Ovary (tissue), 9 donors: ENCODE results near the gene ADGRF5. TPM values are rescaled to one million over a fixed set of nuclear protein-coding genes. Genes with fewer than 3 reads are reported as not detected.

Experiments
- DNase-seq, 5 donors: peaks; one replicate each; pipeline ENCODE4 v3.0.0-alpha.2; 2019 to 2020
- H3K27ac ChIP-seq, 2 donors: fragments of 200-600 bp; one replicate each; pipeline versions ENCODE4 v1.5.1 to v1.8.0; 2019 to 2022
- H3K27me3 ChIP-seq: fragments of 200-600 bp; one replicate; pipeline ENCODE4 v1.8.0; 2022
- H3K36me3 ChIP-seq: fragments of 200-600 bp; sonication (generic); one replicate; pipeline ENCODE4 v1.5.1; 2019
- H3K4me1 ChIP-seq: one replicate; pipeline ENCODE4 v1.8.1; 2013; ENCODE audit warnings: mild to moderate bottlenecking, moderate library complexity; ENCODE audit not compliant: insufficient read depth
- H3K4me3 ChIP-seq: fragments of 200-600 bp; sonication (generic); one replicate; pipeline ENCODE4 v1.5.1; 2017
- H3K9me3 ChIP-seq, 2 donors: fragments of 200-600 bp in 1 of 2; sonication (generic) in 1 of 2; one replicate each; pipeline versions ENCODE4 v1.5.1 to v1.8.1; 2013 to 2019; ENCODE audit warnings: mild to moderate bottlenecking in 1 of 2, moderate library complexity in 1 of 2
- EP300 ChIP-seq: sonication (generic); formaldehyde crosslinking; IDR thresholded peaks from one replicate; pipeline ENCODE4 v1.6.1; 2017; ENCODE audit warnings: antibody characterized with exemption
- POLR2A ChIP-seq: fragments of 450-650 bp; IDR thresholded peaks from one replicate; pipeline ENCODE4 v1.6.1; 2017; ENCODE audit warnings: antibody characterized with exemption, mild to moderate bottlenecking, moderate library complexity
- WGBS, 3 donors: extraction: QIAGEN DNeasy Blood & Tissue Kit in 1 of 3; methylation state at CpG; one replicate each; pipeline versions ENCODE4 v1.1.5 to v1.1.7; 2013 to 2017; 5-methylcytosine and 5-hydroxymethylcytosine counted together
- intact Hi-C, 4 donors: fragments of 100-400 bp; cut with DNase I; formaldehyde crosslinking; loops; one replicate each; pipeline versions ENCODE4 v1.11.0 to v1.15.1; 2022 to 2023
- polyA plus RNA-seq, 2 donors: library from polyadenylated mRNA; stranded (reverse); fragments of 200-250 nt in 1 of 2; fragments of 350-450 nt in 1 of 2; fragmentation: Illumina TruSeq in 1 of 2; extraction: RNeasy Lipid Tissue Mini Kit (QIAGEN cat#74804) in 1 of 2; gene quantifications; one replicate each; pipeline ENCODE4 v1.2.3, GENCODE V29; 2013 to 2014
- total RNA-seq, 7 donors: library from RNA; depleted of rRNA in 2 of 7; stranded (reverse); fragments of >200 nt in 2 of 7; fragmentation: NEBNext Ultra II Directional in 3 of 7; extraction: Animal tissue kit (Norgen Biotek cat#: 25700) in 3 of 7; gene quantifications; one replicate each; pipeline versions ENCODE4 v1.1.0 to v1.2.4, GENCODE V29; 2016 to 2023
- TF ChIP-seq, protein P1 (sequence below), 3 donors: fragments of 450-650 bp in 2 of 3; fragments of 200-600 bp in 1 of 3; IDR thresholded peaks; one replicate each; pipeline versions ENCODE4 v1.5.1 to v1.8.0; 2016 to 2022; ENCODE audit warnings: antibody characterized with exemption in 3 of 3, mild to moderate bottlenecking in 1 of 3
- donor health status: DM: no; HTN: no; CAD: no; lungs with moderate emphysema.
- donor health status: DM: no; HTN: no; CAD: no.
- donor health status: Bipolar disorder and iron deficiency.
- donor health status: DM: yes; HTN: yes; CAD: no.
- donor health status: DM: no; HTN: no; CAD: no.
- donor health status: DM: yes; HTN: yes; CAD: no.

The ADGRF5 gene
- total and polyA plus RNA-seq, 9 donors: 4.7 to 41.2 (median 10.6) TPM

GRCh38 chr6:46923476-46923875, 1.7 kb upstream of the ADGRF5 start:
- whole genome bisulfite sequencing, 3 donors: 55 to 72% (median 71%) methylated on average over 7 of the region's 7 CpGs
- H3K4me3 ChIP-seq: no peak overlapping the region
- H3K4me1 ChIP-seq: no peaks in the 10 kb centered on the region
- no peak for DNase-seq
- intact Hi-C loops: no loop called here
- H3K27me3 ChIP-seq: no peaks in the 10 kb centered on the region
- TF ChIP-seq, protein P1, sequence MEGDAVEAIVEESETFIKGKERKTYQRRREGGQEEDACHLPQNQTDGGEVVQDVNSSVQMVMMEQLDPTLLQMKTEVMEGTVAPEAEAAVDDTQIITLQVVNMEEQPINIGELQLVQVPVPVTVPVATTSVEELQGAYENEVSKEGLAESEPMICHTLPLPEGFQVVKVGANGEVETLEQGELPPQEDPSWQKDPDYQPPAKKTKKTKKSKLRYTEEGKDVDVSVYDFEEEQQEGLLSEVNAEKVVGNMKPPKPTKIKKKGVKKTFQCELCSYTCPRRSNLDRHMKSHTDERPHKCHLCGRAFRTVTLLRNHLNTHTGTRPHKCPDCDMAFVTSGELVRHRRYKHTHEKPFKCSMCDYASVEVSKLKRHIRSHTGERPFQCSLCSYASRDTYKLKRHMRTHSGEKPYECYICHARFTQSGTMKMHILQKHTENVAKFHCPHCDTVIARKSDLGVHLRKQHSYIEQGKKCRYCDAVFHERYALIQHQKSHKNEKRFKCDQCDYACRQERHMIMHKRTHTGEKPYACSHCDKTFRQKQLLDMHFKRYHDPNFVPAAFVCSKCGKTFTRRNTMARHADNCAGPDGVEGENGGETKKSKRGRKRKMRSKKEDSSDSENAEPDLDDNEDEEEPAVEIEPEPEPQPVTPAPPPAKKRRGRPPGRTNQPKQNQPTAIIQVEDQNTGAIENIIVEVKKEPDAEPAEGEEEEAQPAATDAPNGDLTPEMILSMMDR (IDR thresholded peaks at IDR 0.05): no peak
- TF ChIP-seq EP300 (no peak), POLR2A (no peak)
- H3K9me3 ChIP-seq: no peaks in the 10 kb centered on the region
- no peaks in the 10 kb centered on the region for H3K36me3 ChIP-seq
- no peak overlapping the region for H3K27ac ChIP-seq

GRCh38 chr6:46921059-46921458, 679 bp downstream of the ADGRF5 start:
- H3K9me3 ChIP-seq: no peaks in the 10 kb centered on the region
- intact Hi-C loops: no loop called here
- no peaks in the 10 kb centered on the region for H3K27me3 ChIP-seq
- H3K27ac ChIP-seq: no peak overlapping the region
- 26 to 51% (median 28%) methylated on average over 6 of the region's 6 CpGs for WGBS, 3 donors
- H3K4me3 ChIP-seq: no peak overlapping the region
- no peak for DNase-seq
- no peak for TF ChIP-seq EP300
- TF ChIP-seq, protein P1 (IDR thresholded peaks at IDR 0.05): no peak
- TF ChIP-seq POLR2A: no peak
- H3K4me1 ChIP-seq: no peaks in the 10 kb centered on the region
- no peaks in the 10 kb centered on the region for H3K36me3 ChIP-seq

DNA sequence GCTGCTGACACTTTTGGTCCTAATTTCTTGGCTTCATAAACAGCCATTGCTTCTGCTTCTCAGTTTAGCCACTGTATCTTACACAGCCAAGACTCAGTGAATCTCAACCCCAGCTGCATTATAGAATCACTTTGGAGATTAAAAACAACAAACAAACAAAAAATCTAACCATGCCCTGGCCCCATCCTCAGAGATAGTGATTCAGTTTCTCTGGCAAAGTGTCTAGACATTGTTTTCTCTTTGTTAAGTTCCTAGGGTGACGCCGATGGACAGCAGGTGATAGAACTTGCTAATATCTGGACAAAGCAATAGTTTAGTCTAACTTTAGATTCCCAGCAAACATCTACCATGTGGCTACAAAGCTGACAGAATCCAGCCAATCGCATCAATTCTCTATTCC, 2.9 kb downstream of the ADGRF5 start:
- no peak overlapping the region for H3K27ac ChIP-seq
- no peaks in the 10 kb centered on the region for H3K36me3 ChIP-seq
- no peaks in the 10 kb centered on the region for H3K27me3 ChIP-seq
- TF ChIP-seq EP300: no peak
- no peak for TF ChIP-seq POLR2A
- TF ChIP-seq, protein P1 (IDR thresholded peaks at IDR 0.05): no peak
- no peaks in the 10 kb centered on the region for H3K4me1 ChIP-seq
- intact Hi-C loops: no loop called here
- no peak overlapping the region for H3K4me3 ChIP-seq
- H3K9me3 ChIP-seq: no peaks in the 10 kb centered on the region
- WGBS, 3 donors: 54 to 57% (median 57%) methylated on average over 3 of the region's 3 CpGs
- no peak for DNase-seq

DNA sequence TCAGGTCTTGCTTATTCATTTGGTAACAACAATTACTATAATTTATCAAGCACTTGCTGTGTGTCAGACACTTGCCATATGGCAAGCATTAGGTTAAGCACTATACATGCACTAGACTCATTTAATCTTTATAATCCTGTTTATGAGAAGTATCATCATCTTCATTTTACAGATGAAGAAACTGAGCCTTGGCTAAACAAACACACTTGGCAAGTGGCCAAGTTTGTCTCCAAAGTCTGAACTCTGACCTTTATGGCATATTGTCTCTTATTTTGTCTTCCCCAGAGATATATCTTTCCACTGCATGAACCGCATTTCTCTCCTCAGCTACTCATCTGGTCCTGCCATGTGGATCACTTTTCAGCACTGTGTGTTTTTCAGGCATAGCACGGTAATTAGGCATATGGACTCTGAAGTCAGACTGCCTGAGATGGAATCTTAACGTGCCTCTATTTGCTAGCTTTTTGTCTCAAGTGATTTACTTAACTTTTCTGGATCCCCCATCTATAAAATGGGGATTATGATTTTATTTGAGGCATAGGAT, 4.7 kb downstream of the ADGRF5 start:
- WGBS, 3 donors: 45 to 67% (median 48%) methylated on average over 3 of the region's 3 CpGs
- no peak overlapping the region for H3K4me3 ChIP-seq
- TF ChIP-seq POLR2A: no peak
- no peak for TF ChIP-seq EP300
- TF ChIP-seq, protein P1 (IDR thresholded peaks at IDR 0.05): no peak
- no peaks in the 10 kb centered on the region for H3K9me3 ChIP-seq
- no peaks in the 10 kb centered on the region for H3K4me1 ChIP-seq
- H3K27me3 ChIP-seq: no peaks in the 10 kb centered on the region
- no peak overlapping the region for H3K27ac ChIP-seq
- DNase-seq: no peak
- no peaks in the 10 kb centered on the region for H3K36me3 ChIP-seq
- intact Hi-C loops: no loop called here
